ENCODE data around the gene PDZRN3.
"Not testable (repeated sequence)": the region's sequence is repeated elsewhere in the genome, so short reads cannot be mapped to it uniquely, and the experiment has no call there.

Gene PDZRN3

DNA sequence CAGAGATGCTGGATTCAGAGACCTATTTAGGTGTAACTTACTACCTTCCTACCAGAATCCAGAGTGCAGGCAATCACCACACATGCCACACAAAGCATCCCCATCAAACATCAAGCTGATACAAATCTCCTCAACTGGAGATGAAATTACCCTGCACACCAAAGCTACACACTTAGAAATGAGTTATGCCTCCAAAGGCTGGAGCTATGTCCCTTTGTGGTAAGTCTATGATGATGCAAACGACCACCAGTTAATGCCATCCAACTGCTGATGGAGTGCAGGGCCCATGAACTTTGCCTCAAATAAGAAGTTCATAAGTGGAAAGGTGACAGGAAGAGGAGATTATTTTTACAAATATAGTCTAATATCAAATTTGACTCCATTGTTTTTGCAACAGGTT lies 38.1 kb downstream of the PDZRN3 start:
- no peak for DNase-seq (ENCODE audit: low read depth)

DNA sequence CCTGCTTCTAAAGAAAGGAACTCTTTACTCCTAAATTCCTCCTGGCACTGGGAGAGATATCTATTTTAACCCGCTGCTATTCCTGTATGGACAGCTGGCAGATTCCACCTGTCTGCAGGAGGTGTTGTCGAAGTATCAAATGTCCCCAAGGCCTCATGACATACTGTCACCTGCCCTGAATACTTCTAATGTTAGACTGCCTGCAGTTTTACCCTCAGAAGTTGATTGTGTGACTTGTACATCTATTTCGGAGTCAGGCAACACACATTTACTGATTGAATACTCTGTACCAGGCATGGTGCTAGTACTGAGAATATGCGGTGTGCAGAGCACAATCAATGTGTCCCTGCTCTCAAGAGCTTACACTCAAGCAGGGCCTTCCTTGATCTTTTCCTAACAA lies 38.6 kb downstream of the PDZRN3 start:
- no peak for DNase-seq (ENCODE audit: low read depth)

DNA sequence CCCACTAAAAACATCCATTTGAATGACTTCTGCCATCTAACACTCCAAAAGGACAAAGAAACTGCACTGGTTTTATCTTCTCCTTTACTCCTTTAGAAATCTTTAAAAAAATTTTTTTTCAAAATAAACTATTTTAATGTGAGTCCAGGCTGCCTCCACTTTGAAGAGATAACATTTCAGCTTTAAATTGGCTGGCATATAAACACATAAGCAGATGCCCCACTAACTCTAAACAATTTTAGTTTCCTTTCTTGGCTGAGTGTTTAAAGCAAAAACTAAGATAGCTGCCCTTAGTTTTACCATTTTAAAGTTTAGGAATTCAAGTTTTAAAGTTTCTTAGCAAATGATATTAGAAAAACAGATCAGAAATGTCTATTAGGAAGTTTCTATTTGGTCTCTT lies 39.9 kb downstream of the PDZRN3 start:
- no peak for DNase-seq (ENCODE audit: low read depth)

DNA sequence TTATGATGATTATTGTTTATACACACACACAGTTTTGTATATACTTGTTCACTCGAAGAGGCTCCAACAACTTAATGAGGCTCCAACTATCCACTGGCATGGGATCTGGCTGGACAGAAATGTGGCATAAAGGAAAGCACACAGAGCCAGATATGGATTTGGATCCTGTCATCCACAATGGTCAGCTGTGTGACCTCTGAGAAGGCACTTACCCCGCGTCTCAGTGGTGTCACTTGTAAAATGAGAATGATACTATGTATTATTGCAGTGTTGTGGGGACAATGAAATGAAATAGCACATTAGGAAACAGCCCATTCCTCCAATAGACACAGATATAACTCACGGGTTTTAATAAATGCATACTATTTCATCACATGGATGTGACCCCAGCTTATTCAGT lies 42.2 kb downstream of the PDZRN3 start:
- no peak for DNase-seq (ENCODE audit: low read depth)

DNA sequence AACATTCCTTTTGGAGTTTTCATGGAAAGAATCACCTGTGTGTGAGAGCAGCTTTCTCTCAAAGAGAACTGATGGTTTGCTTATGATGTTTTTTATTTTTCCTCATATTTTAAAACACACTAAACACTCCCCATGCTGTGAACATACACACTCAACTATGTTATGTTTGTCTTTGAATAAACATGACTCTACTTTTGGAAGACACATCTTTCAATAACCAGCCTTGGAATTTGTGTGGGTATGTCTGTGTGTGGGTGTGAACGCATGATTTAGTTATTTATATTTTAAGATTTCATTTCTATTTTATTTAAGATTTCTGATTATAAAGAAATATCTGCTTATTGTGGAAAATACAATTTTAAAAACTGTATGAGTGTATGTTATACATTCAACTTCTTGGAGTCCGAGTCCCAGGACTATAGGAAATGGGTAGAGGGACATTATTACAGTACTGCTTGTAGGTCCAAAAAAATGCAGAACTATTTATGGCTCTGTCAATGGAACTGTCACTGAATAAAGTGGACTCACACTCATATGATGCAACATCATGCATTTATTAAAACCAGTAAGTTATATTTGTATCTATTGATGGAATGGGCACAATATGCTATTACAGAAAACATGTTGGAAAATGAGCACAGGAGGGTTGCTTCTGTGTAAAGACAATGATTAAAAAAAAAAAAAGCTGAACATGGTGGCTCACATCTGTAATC lies 43.5 kb downstream of the PDZRN3 start:
- no peak for DNase-seq (ENCODE audit: low read depth)

DNA sequence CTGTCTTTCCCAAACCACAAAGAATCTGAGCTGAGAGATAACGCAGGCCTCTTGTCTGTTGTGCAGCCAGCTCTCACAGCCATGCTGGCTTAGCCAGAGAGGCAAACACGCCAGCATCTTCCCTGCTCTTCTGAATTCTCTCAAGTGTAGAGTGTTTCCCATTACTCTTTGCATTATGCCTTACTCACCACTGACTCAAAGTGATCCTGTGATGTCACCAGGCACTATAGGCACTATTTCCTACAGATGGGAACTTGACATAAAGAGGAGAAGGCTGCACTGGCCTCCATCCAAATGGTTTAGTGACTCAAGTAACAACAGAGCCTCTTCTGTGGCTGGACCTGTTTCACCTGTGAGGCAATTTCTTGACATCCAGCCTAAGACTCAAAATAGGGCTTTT lies 44.4 kb downstream of the PDZRN3 start:
- no peak for DNase-seq (ENCODE audit: low read depth)

DNA sequence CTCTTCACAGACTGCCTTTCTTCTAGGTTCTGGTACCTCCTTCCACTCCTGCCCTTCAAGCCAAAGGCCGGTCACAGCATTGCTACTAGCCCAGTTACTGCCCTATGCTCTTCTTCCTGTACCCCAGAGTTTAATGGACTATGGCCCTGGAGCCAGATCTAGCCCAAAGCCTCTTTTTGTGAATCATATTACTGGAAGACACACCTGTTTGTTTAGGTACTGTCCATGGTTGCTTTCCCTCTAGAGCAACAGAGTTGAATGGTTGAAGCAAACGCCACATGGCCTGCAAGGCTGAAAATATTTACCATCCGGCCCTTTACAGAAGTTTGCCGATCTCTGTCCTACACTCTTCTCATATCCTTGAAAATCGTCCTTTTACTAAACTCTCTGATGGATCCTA lies 47.0 kb downstream of the PDZRN3 start:
- no peak for DNase-seq (ENCODE audit: low read depth)

DNA sequence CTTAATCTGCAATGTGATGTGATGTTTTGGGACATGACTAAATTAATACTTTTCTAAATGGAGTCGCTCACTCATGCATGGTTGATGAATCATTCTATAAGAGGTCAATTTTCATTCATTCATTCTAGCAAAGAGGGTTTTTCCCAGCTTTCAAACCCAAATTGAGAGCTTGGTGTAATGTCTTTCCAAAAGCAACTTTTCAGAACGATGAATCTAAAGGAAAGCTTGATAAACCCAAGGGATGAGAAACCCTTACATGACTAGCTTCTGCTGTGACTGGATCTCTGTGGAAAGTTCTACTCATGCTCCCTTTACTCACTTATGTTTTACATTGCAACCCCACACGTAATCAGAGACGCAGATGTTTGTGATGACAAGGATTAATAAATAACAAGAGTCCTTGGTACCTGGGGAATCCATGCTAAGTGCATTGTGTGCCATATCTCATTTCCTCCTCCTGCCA lies 47.7 kb downstream of the PDZRN3 start:
- DNase-seq (ENCODE audit: low read depth), result no peak

DNA sequence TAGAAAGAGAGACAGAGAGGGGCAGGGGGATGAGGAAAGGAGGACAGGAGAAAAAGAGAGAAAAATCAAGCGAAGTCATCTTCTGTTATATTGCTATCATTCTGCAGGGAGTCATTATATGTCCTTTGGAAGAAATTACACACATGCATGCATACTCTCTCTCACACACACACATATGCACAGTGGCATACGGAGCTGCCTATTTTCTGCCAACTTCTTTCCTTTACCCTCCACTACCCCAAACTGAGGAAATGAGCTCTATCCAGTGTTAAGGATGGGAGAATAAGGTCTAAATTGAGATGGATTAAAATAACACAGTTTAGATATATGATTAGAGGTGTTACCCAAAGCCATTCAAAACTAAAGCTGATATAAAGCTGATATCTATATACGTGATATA lies 48.8 kb downstream of the PDZRN3 start:
- no peak for DNase-seq (ENCODE audit: low read depth)

DNA sequence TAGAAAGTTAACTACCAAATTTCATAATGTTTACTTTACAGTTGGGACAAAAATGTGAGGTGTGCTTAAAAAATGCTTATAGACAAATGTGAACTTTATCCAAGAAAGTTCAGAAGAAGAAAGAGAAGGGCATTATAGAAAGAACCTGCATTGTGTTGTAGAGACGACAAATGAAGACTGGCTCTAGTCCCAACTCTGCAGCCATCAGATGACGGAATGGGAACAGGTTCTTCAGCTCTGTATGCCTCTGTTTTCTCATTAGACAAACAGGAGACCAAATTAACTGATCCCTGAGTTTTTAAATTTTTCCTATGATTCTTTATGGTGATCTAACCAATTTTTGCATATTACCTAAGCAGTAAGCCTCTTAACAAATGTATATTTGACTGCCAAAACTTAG lies 49.2 kb downstream of the PDZRN3 start:
- DNase-seq (ENCODE audit: low read depth), result no peak

DNA sequence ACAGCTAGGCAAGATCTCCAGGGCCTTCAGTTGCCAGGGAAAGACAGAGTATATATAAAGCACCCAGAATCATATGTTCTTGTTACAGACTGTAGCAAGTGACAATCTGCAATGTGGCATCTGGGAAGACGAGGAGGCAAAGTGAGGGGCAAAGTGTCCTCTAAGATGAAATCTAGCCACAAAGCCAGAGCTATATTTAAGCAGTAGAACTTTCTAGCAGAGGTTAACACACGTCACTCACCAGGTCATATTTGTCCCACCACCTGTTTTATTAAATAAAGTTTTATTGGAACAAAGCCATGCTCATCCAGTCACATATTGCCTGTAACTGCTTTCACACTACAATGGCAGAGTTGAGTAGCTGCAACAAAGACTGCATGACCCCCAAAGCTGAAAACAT lies 51.5 kb downstream of the PDZRN3 start:
- DNase-seq (ENCODE audit: low read depth), result no peak

DNA sequence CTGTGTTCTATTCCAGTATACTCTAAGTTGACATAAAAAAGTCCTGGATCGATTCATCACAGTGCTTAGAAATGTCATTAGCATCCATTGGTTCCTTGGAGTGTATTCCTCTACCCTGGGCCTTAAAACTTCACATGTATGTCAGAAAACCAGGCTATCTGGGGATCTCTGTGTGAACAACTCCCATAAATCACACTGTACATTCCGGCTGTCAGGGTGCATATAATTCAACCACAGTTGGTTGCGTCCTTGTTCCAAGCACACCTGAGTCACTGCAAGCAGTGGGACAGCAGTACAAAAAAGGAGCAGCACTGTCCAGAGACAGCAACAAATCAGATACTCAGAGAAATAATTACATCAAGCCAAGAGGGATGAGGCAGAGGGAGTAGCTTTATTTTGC lies 52.4 kb downstream of the PDZRN3 start:
- no peak for DNase-seq (ENCODE audit: low read depth)

DNA sequence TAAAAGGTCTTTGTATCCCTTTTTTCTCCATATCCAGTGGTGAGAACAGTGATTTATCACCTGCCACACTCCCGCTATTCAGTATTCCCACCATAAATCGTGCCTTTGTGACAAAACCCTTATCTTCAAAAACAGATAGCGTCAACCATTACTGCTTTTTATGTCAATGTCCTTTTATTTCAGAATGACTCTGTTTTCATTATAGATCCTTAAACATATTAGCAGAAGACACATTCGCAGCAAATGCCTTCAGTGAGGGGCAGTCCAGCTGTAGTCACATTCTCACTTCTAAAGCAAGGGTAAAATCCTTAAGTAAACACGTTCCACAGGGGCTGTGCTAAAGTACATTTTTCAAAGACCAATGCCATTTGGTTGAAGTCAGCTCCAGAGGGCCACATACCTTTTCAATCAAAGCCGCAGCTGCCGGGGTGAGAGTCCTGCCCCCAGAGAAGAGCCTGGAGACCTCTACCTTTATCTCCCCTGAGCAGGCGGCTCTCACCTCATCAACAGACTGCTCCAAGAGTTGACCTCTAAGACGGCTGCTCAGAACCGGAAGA lies 53.4 kb downstream of the PDZRN3 start:
- DNase-seq (ENCODE audit: low read depth), result no peak

DNA sequence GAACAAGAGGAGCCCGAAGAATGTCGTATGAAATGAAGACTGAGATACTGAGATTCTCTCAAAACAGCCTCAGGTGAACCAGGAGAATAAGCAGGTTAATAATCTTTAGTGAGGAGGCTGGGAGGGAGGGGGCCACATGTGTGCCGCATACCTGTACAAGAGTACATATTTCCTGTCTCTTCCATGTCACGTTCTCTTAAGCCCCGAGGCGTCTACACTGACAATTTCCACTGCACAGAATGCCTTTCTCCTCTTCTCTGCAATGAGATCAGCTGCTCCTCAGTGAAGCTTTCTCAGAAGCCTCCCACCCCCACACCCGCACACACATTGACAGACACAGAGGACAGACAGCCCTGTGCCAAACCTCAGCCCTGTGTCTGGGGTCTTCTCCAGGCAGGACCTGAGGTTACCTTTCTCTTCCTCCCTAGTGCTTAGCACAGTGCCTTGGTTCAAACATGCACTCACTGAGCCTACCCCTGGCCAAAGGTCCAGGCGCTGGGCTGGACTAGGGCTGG lies 55.4 kb downstream of the PDZRN3 start:
- DNase-seq (ENCODE audit: low read depth), result no peak

DNA sequence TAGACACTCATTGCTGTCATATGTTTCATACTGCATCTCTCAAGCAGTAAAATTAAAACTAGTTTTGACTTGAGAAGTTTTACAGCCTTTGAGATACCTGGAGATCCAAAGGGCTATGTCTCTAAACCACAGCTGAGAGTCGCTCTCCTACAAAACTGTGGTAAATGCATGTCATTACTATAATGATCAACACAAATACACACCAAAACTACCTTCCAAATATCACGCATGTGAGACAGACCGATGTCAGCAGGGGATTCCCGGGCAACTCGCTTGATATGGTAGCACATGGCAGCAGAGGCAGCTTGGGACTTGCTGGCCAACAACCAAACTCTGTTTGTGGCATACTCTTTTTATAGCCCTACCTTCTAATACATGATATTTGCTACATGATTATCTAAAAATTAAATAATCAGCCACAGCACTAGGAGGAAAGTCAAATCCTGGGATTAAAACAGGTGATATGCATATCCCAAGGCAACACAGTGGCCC lies 56.3 kb downstream of the PDZRN3 start:
- no peak for DNase-seq (ENCODE audit: low read depth)

DNA sequence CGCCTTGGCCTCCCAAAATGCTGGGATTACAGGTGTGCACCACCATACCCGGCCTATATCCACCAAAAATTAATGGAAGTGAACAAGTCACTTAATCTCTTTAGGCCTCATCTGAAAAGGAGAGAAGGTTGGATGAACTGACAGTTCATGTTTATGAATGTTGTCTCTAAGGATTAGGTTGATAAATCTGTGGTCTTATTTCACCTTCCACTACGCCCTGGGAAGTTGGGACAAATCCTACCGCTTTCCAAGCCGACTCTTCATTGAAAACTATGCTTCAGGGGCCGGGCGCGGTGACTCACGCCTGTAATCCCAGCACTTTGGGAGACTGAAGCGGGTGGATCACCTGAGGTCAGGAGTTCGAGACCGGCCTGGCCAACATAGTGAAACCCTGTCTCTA lies 59.4 kb downstream of the PDZRN3 start:
- not testable (repeated sequence) for DNase-seq (ENCODE audit: low read depth)

DNA sequence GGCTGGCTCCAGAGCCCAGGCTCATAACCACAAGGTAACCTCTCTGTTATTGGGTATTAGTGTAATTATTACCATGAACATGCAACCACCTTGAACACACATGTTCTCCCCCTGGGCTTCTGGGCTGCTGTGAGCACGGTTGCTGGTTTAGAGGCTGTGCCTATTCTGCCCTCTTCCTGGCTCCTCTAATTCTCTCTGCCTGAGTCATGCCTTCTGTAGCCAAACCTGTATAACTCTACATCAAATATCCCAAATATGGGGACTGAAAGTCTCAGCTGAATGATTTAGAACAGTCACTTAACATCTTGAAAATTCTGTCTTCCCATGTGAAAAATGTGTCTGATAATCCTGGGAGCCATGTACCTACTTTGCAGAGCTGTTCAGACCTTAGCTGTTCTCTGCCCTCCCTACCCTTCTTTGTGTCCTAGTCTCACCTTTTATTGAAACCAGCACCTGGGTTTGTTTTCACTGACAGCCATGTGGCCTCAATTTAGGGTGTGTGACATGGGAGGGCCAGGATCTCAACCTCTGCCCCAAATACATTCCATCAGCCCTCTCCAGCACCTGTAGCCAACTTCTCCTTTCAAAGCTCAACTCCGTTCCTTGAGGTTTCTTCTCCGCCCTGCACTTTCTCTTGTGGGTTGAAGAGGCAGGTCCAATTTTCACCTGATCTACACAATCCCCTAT lies 60.7 kb downstream of the PDZRN3 start:
- DNase-seq (ENCODE audit: low read depth), result no peak

DNA sequence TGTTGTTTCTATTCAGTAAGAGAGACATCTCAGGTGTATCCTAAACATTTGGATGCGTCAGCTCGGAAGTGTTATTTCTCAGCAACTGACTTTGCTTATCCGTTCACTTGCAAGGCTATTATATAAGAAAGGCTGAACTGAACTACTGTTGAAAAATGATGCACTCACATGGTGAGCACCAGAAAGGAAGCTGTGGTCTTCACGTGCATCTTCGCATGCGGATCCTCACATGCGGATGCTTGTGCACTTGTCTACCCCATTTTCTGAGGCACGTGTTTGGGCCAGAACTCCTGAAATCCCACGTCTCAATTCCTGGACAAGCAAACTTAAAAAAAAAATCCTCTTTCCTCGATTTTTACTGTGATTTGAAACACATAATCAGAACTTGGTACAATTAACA lies 63.2 kb downstream of the PDZRN3 start:
- no peak for DNase-seq (ENCODE audit: low read depth)

DNA sequence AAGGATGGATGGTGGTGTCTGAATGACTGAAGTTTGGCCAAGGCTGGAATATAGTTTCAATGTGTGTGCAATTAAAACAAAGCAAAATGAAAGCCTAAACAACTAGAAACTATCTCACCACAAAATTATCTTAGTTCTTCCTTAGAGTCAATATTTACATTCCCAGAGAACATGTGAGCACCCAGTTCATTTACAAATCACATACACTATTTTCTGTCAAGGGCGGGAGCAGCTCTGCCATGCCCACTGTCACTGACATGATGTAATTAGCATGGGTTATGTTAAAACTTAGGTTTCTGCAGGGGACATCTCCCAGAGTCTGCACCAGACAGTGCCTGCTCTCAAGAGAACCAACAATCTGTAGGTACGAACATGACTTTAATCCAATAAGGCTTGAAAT lies 65.0 kb downstream of the PDZRN3 start:
- no peak for DNase-seq (ENCODE audit: low read depth)

DNA sequence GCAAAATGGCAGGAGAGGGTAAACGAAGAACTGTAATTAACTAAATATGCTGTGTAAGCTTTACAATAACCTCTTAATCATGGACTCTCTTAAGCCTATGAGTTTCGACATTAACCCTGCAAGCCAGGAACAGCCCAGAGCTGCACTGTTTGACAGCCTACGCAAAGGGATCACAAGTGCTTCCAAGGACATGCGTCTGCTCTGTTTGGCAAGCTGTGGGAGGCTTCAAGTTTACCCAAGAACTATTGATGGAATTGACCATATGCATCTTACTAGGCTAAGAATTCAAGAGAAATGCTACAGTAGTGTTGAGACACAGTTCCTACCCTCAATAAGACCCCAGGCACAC lies 66.0 kb downstream of the PDZRN3 start:
- no peak for DNase-seq (ENCODE audit: low read depth)

DNA sequence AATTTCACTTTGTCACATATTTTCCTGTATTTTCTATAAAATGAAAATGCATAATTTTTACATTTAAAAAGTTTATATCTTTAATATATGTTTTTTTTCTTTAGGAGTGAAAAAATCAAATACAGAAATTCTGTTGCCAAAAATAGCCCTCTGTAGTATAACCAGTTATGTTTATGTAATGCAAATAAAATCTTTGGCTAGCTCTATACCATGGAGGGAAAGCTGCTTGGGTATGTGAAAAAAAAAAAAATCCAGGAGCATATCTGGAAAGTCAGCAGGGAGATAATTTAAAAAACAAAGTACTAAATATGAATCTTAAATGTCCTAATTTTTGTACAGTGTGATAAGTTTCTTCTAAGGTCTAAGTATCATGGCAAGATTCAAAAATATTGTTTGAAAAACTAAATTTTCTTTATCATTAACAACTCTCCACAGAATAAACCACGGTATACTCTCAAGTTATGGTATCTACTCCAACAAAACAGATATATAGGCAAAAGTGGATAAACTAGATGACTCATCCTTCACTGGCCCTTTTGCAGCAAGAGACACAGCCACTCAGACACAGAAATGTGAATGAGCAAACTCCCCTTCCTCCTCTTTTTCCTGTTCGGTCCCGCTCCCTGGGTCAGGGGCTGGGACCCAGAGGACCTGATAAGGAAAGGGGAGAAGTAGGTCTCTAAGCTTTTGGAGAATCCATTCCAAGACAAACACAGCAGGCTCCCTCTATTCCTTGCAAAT lies 66.6 kb downstream of the PDZRN3 start:
- DNase-seq (ENCODE audit: low read depth), result no peak

DNA sequence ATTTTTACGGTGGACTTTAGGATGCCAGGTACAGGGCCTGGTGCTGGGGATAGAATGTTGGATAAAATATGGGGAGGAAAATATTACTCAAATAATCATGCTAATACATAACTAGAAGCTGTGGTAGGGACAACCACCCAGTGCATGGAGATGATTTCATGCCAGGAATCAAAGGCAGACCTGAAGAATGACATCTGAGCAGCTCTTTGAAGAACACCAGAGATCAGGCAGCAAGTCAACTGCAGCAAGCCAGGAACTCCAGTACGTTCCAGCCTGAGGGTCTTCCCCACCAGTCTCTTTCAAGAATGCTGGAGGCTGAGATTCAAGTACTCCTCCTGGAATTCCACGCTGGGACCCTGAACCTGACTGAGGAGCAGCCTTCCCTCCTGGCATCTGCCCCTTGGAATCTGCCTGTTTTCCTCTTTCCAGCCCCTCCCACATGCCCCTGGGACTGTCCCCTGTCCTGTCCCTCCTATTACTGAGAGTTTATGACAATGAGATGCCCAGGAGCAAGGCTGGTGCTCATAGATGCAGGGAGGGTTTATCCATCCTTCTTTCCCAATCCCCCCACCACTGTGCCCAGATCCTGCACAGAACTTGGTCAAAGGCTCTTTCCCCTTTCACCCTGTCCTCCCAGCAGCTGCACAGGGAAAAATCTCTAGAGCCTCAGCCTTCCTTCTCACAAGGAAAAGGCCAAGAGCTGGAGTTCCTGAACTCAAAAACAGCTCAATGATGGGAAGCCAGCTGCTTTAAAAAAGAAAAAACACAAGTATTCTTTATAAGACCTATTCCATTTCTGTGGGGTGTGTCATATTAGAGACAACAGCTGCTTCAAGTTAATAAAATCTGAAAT lies 68.0 kb downstream of the PDZRN3 start:
- DNase-seq (ENCODE audit: low read depth), result no peak

All from stimulated activated CD8-positive, alpha-beta memory T cell treated with anti-CD3 and anti-CD28 coated beads, Interleukin-15, amount 100 ng/mL, for 24 hours (primary cell).